Ascending aorta (tissue), 2 donors: ENCODE measurements around the gene ST6GALNAC4. TPM values are rescaled to one million over a fixed set of nuclear protein-coding genes. Genes with fewer than 3 reads are reported as not detected.

Source experiments
- DNase-seq, 2 donors: peaks; one replicate each; pipeline ENCODE4 v3.0.0-alpha.2; 2019; ENCODE audit warnings: low spot score in 2 of 2
- H3K27ac ChIP-seq, 2 donors: fragments of 200-600 bp; sonication (generic); one replicate each; pipeline ENCODE4 v1.5.1; 2016 to 2017; ENCODE audit warnings: mild to moderate bottlenecking in 1 of 2
- H3K27me3 ChIP-seq: fragments of 200-600 bp; sonication (generic); one replicate; pipeline ENCODE4 v1.5.1; 2017
- H3K36me3 ChIP-seq, 2 donors: fragments of 200-600 bp; sonication (generic); one replicate each; pipeline ENCODE4 v1.5.1; 2016
- H3K4me1 ChIP-seq, 2 donors: fragments of 200-600 bp; sonication (generic); one replicate each; pipeline ENCODE4 v1.5.1; 2016 to 2017; ENCODE audit warnings: mild to moderate bottlenecking in 1 of 2
- H3K4me3 ChIP-seq, 2 donors: fragments of 200-600 bp; sonication (generic); one replicate each; pipeline ENCODE4 v1.5.1; 2016 to 2017; ENCODE audit warnings: mild to moderate bottlenecking in 1 of 2
- H3K9me3 ChIP-seq, 2 donors: fragments of 200-600 bp; sonication (generic); one replicate each; pipeline ENCODE4 v1.5.1; 2016
- CTCF ChIP-seq, 3 experiments: fragments of 200-600 bp in 2 of 3; fragments of 450-650 bp in 1 of 3; sonication (generic) in 2 of 3; IDR thresholded peaks; one replicate each; pipeline ENCODE4 v1.5.1; 2016 to 2019; ENCODE audit warnings: antibody characterized with exemption in 3 of 3, mild to moderate bottlenecking in 1 of 3, moderate library complexity in 1 of 3
- intact Hi-C: fragments of 100-400 bp; cut with DNase I; formaldehyde crosslinking; loops from one replicate; pipeline ENCODE4 v1.15.1; 2023
- total RNA-seq: library from RNA; depleted of rRNA; stranded (reverse); fragments of >200 nt; gene quantifications from one replicate; pipeline ENCODE4 v1.1.0, GENCODE V29; 2016

Gene ST6GALNAC4
- total RNA-seq, 1 donor from 2014 or later: 134 TPM

- Histone ChIP-seq H3K27ac (peak within 1 kb of the TSS; percentile 27 to 50), H3K27me3 (no peaks in the 10 kb centered on the region), H3K9me3 (no peaks in the 10 kb centered on the region), H3K36me3 (peaks cover 0 to 17% of the 10 kb centered on the region in 2 donors), H3K4me3 (peak within 1 kb of the TSS; percentile 69 to 78), H3K4me1 (peaks cover 16 to 21% of the 10 kb centered on the region in 2 donors)
- no peak for TF ChIP-seq CTCF (IDR thresholded peaks at IDR 0.05)
- DNase-seq: peak in 1 of 2 donors; percentile 88
- intact Hi-C loops: no loop called here
Observed at GRCh38 chr9:127937388-127938297, 20.8 kb upstream of the ST6GALNAC4 start, which contains the start of gene DPM2. Gene DPM2, minus strand, starts transcription at chr9:127937854. Its CDS starts 34 bp downstream, at chr9:127937820.

- Histone ChIP-seq H3K27me3 (no peaks in the 10 kb centered on the region), H3K36me3 (peaks cover 0 to 12% of the 10 kb centered on the region in 2 donors), H3K9me3 (no peaks in the 10 kb centered on the region), H3K27ac (no peak overlapping the region), H3K4me1 (peaks cover 12 to 21% of the 10 kb centered on the region in 2 donors), H3K4me3 (peak overlapping the region; percentile 69 to 78)
- TF ChIP-seq CTCF (IDR thresholded peaks at IDR 0.05): no peak
- intact Hi-C loops: no loop called here
- no peak for DNase-seq
Observed at GRCh38 chr9:127937056-127937387, 20.2 kb upstream of the ST6GALNAC4 start.

- Histone ChIP-seq H3K4me3 (peak overlapping the region; percentile 69 to 78), H3K27ac (no peak overlapping the region), H3K27me3 (no peaks in the 10 kb centered on the region), H3K4me1 (peaks cover 12 to 22% of the 10 kb centered on the region in 2 donors), H3K9me3 (no peaks in the 10 kb centered on the region), H3K36me3 (peaks cover 0 to 8% of the 10 kb centered on the region in 2 donors)
- no peak for DNase-seq
- no peak for TF ChIP-seq CTCF (IDR thresholded peaks at IDR 0.05)
- intact Hi-C loops: no loop called here
Observed at GRCh38 chr9:127936347-127936852, 19.6 kb upstream of the ST6GALNAC4 start.

- H3K4me1 ChIP-seq: peaks cover 12 to 28% of the 10 kb centered on the region in 2 donors
- no peaks in the 10 kb centered on the region for H3K9me3 ChIP-seq
- H3K27ac ChIP-seq: no peak overlapping the region
- intact Hi-C loops: no loop called here
- no peak overlapping the region for H3K4me3 ChIP-seq
- TF ChIP-seq CTCF (IDR thresholded peaks at IDR 0.05): no peak
- DNase-seq: no peak
- H3K27me3 ChIP-seq: no peaks in the 10 kb centered on the region
- H3K36me3 ChIP-seq: peaks cover 0 to 8% of the 10 kb centered on the region in 2 donors
Observed at GRCh38 chr9:127935765-127936221, 19.0 kb upstream of the ST6GALNAC4 start.

GRCh38 chr9:127934986-127935385 lies 18.1 kb upstream of the ST6GALNAC4 start:
- Histone ChIP-seq H3K36me3 (peaks cover 0 to 8% of the 10 kb centered on the region in 2 donors), H3K27ac (no peak overlapping the region), H3K4me1 (peaks cover 12 to 36% of the 10 kb centered on the region in 2 donors), H3K4me3 (no peak overlapping the region), H3K9me3 (no peaks in the 10 kb centered on the region), H3K27me3 (no peaks in the 10 kb centered on the region)
- intact Hi-C loops: no loop called here
- no peak for DNase-seq
- no peak for TF ChIP-seq CTCF (IDR thresholded peaks at IDR 0.05)
